Gastrocnemius medialis (tissue), 4 donors: ENCODE data around the gene CLNK. TPM values are rescaled to one million over a fixed set of nuclear protein-coding genes. Genes with fewer than 3 reads are reported as not detected.

Experiments
- ATAC-seq, 2 donors: fragments of 150-250 bp; one replicate each; pipeline ENCODE4 v1.9.1; 2016
- DNase-seq, 2 donors: peaks; one replicate each; pipeline ENCODE4 v3.0.0-alpha.2; 2019
- H3K27ac ChIP-seq, 4 donors: fragments of 200-600 bp; sonication (generic); 1 replicate in 1 of 4; 2 replicates in 3 of 4; pipeline ENCODE4 v1.5.1; 2016 to 2018; ENCODE audit warnings: mild to moderate bottlenecking in 2 of 4, moderate library complexity in 1 of 4
- H3K27me3 ChIP-seq, 3 donors: fragments of 200-600 bp; sonication (generic) in 2 of 3; 1 replicate in 1 of 3; 2 replicates in 2 of 3; pipeline versions ENCODE4 v1.5.1 to v1.6.0; 2016 to 2019; ENCODE audit warnings: mild to moderate bottlenecking in 1 of 3, moderate library complexity in 1 of 3
- H3K36me3 ChIP-seq, 2 donors: fragments of 200-600 bp; sonication (generic) in 1 of 2; one replicate each; pipeline ENCODE4 v1.5.1; 2017 to 2018
- H3K4me1 ChIP-seq, 2 donors: fragments of 200-600 bp; sonication (generic) in 1 of 2; one replicate each; pipeline ENCODE4 v1.5.1; 2016 to 2017; ENCODE audit warnings: mild to moderate bottlenecking in 2 of 2
- H3K4me3 ChIP-seq, 4 donors: fragments of 200-600 bp; sonication (generic) in 3 of 4; 1 replicate in 1 of 4; 2 replicates in 3 of 4; pipeline ENCODE4 v1.5.1; 2016 to 2019; ENCODE audit warnings: mild to moderate bottlenecking in 2 of 4
- H3K9me3 ChIP-seq, 3 donors: fragments of 200-600 bp; sonication (generic) in 2 of 3; 1 replicate in 1 of 3; 2 replicates in 2 of 3; pipeline ENCODE4 v1.5.1; 2016 to 2019
- CTCF ChIP-seq, 5 experiments: fragments of 450-650 bp in 3 of 5; fragments of 200-600 bp in 2 of 5; sonication (generic) in 2 of 5; IDR thresholded peaks in 4 of 5; conservative IDR thresholded peaks in 1 of 5; 1 replicate in 4 of 5; 2 replicates in 1 of 5; pipeline ENCODE4 v1.5.1; 2016 to 2019; ENCODE audit warnings: antibody characterized with exemption in 5 of 5, mild to moderate bottlenecking in 3 of 5, moderate library complexity in 3 of 5
- POLR2A ChIP-seq, 2 donors: fragments of 450-650 bp; IDR thresholded peaks; one replicate each; pipeline ENCODE4 v1.6.1; 2017; ENCODE audit warnings: antibody characterized with exemption in 2 of 2, mild to moderate bottlenecking in 2 of 2, moderate library complexity in 2 of 2
- in situ Hi-C, 4 donors: fragments of 200-750 bp; cut with MboI; loops; one replicate each; pipeline versions ENCODE4 v1.15.0 to v1.8.0; 2017; ENCODE audit warnings: low sequenced_read_pairs in 4 of 4
- intact Hi-C: fragments of 100-400 bp; cut with DNase I; formaldehyde crosslinking; loops from one replicate; pipeline ENCODE4 v1.15.1; 2023; ENCODE audit warnings: low total_unique reads
- total RNA-seq, 4 donors: library from RNA; depleted of rRNA; stranded (reverse); fragments of >200 nt; gene quantifications; one replicate each; pipeline versions ENCODE4 v1.1.0 to v1.2.3, GENCODE V29; 2016

Gene CLNK
- total RNA-seq, 4 donors from 2014 or later, result not detected

GRCh38 chr4:10569491-10569890, 115.1 kb downstream of the CLNK start:
- no peaks in the 10 kb centered on the region for H3K9me3 ChIP-seq
- no peak for TF ChIP-seq CTCF (IDR thresholded peaks at IDR 0.05 in 4 of 5, conservative IDR thresholded peaks at IDR 0.05 in 1 of 5)
- TF ChIP-seq POLR2A (IDR thresholded peaks at IDR 0.05), result no peak
- H3K4me3 ChIP-seq, result no peak overlapping the region
- ATAC-seq, result no peak
- no peaks in the 10 kb centered on the region for H3K36me3 ChIP-seq
- H3K27ac ChIP-seq, result no peak overlapping the region
- in situ Hi-C loops (loop anchor here in 1 of 4 donors (25.0 kb wide), 1 partner anchor 1143 kb away; no protein-coding TSS in a partner anchor), intact Hi-C loops (no loop called here)
- H3K4me1 ChIP-seq, result no peaks in the 10 kb centered on the region
- no peak for DNase-seq
- H3K27me3 ChIP-seq, result no peaks in the 10 kb centered on the region

- no peak for ATAC-seq
- in situ Hi-C loops, result loop anchor here in 1 of 4 donors (25.0 kb wide), 1 partner anchor 1145 kb away; no protein-coding TSS in a partner anchor
Observed at GRCh38 chr4:10567766-10568165, 116.8 kb downstream of the CLNK start.

GRCh38 chr4:10565166-10565780, 119.3 kb downstream of the CLNK start:
- Histone ChIP-seq H3K4me1 (no peaks in the 10 kb centered on the region), H3K4me3 (no peak overlapping the region), H3K27ac (no peak overlapping the region), H3K27me3 (no peaks in the 10 kb centered on the region), H3K9me3 (no peaks in the 10 kb centered on the region), H3K36me3 (no peaks in the 10 kb centered on the region)
- ATAC-seq (no peak), DNase-seq (no peak)
- in situ Hi-C loops, result loop anchor here in 1 of 4 donors (25.0 kb wide), 1 partner anchor 1147 kb away; no protein-coding TSS in a partner anchor
- TF ChIP-seq POLR2A (IDR thresholded peaks at IDR 0.05) (no peak), CTCF (IDR thresholded peaks at IDR 0.05 in 4 of 5, conservative IDR thresholded peaks at IDR 0.05 in 1 of 5) (no peak)
- intact Hi-C loops, result no loop called here

More at GRCh38 chr4:10567766-10568165, 116.8 kb downstream of the CLNK start:
- intact Hi-C loops, result no loop called here
- H3K36me3 ChIP-seq, result no peaks in the 10 kb centered on the region
- no peak for DNase-seq
- H3K27ac ChIP-seq, result no peak overlapping the region
- no peaks in the 10 kb centered on the region for H3K4me1 ChIP-seq
- no peak for TF ChIP-seq POLR2A (IDR thresholded peaks at IDR 0.05)
- TF ChIP-seq CTCF (IDR thresholded peaks at IDR 0.05 in 4 of 5, conservative IDR thresholded peaks at IDR 0.05 in 1 of 5), result no peak
- no peaks in the 10 kb centered on the region for H3K9me3 ChIP-seq
- H3K4me3 ChIP-seq, result no peak overlapping the region
- H3K27me3 ChIP-seq, result no peaks in the 10 kb centered on the region

- peaks cover 0 to 4% (median 0%) of the 10 kb centered on the region in 3 donors for H3K27me3 ChIP-seq
- ATAC-seq (peak; percentile 36 to 41), DNase-seq (peak in 1 of 2 donors; percentile 15)
- intact Hi-C loops (loop anchor here (5.0 kb wide), 1 partner anchor 392 kb away; no protein-coding TSS in a partner anchor), in situ Hi-C loops (loop anchor here in 2 of 4 donors (5.0 to 25.0 kb wide), 2 partner anchors 392 to 1158 kb away; no protein-coding TSS in a partner anchor)
- no peak overlapping the region for H3K4me3 ChIP-seq
- H3K4me1 ChIP-seq, result no peaks in the 10 kb centered on the region
- no peak overlapping the region for H3K27ac ChIP-seq
- TF ChIP-seq POLR2A (IDR thresholded peaks at IDR 0.05) (no peak), CTCF (IDR thresholded peaks at IDR 0.05 in 4 of 5, conservative IDR thresholded peaks at IDR 0.05 in 1 of 5) (peak; percentile 33 to 61 (median 46))
- no peaks in the 10 kb centered on the region for H3K9me3 ChIP-seq
- no peaks in the 10 kb centered on the region for H3K36me3 ChIP-seq
Observed at GRCh38 chr4:10554694-10555093, 129.9 kb downstream of the CLNK start.
